Measurements from ENCODE around the gene KCMF1. TPM values are rescaled to one million over a fixed set of nuclear protein-coding genes. Genes with fewer than 3 reads are reported as not detected.

KCMF1 gene
- total RNA-seq = 73.1 and 81.5 TPM in 2 replicates
- 58.0 TPM for total RNA-seq (2013)
- polyA plus RNA-seq = 43.7 and 58.3 TPM in 2 replicates
- polyA minus RNA-seq = 10.5 and 32.0 TPM in 2 replicates

GRCh38 chr2:84970868-84971509, at the start of gene KCMF1:
TSS of gene KCMF1 (plus strand) at chr2:84971161. CDS start at chr2:84971452, 291 bp downstream.
- ChIA-PET POLR2A (interaction anchor here (0.6 to 3.9 kb wide), 10 partner anchors 25 to 90 kb away, joined by 3 to 39 read pairs (median 5); partner anchors contain the start of genes TMSB10 and TRABD2A), CTCF (interaction anchor here (0.6 to 9.0 kb wide), 8 partner anchors 11 to 96 kb away, joined by 5 to 69 read pairs (median 8); no protein-coding TSS in a partner anchor)
- Histone ChIP-seq H3K9ac (ENCODE audit: low read length) (peak within 1 kb of the TSS; percentile 94), H3K27me3 (replicated peaks in 1 of 4; ENCODE audit: control extremely low read depth in 1 of 4, control insufficient read depth in 3 of 4, insufficient read depth in 4 of 4, low read length in 3 of 4) (no peaks in the 10 kb centered on the region), H3K4me3 (ENCODE audit: control extremely low read depth in 1 of 5, extremely low read depth in 1 of 5, insufficient read depth in 1 of 5, low read depth in 2 of 5, low read length in 4 of 5) (peak within 1 kb of the TSS; percentile 85 to 97 (median 92)), H4K20me1 (ENCODE audit: control insufficient read depth, insufficient read depth, low read length, poor library complexity, severe bottlenecking) (peaks cover 5% of the 10 kb centered on the region), H2AFZ (ENCODE audit: insufficient read depth, low read depth, low read length, poor library complexity, severe bottlenecking) (peak within 1 kb of the TSS; percentile 70), H3K79me2 (ENCODE audit: control insufficient read depth, insufficient read depth, low read length) (peaks cover 74% of the 10 kb centered on the region), H3K9me3 (ENCODE audit: control extremely low read depth in 1 of 3, control insufficient read depth in 2 of 3, insufficient read depth in 1 of 3, low read length in 2 of 3) (no peaks in the 10 kb centered on the region), H3K4me2 (replicated peaks; ENCODE audit: low read depth, low read length, poor library complexity, severe bottlenecking) (peak within 1 kb of the TSS; percentile 84), H3K27ac (ENCODE audit: low read length in 2 of 2) (peak within 1 kb of the TSS; percentile 74 to 96), H3K36me3 (replicated peaks in 1 of 2; ENCODE audit: control extremely low read depth in 1 of 2, control insufficient read depth in 1 of 2, extremely low read depth in 1 of 2, insufficient read depth in 2 of 2, low read length in 1 of 2) (peaks cover 0 to 6% of the 10 kb centered on the region in 2 experiments), H3K4me1 (ENCODE audit: control insufficient read depth in 2 of 2, insufficient read depth in 2 of 2, low read length in 2 of 2) (peaks cover 42 to 48% of the 10 kb centered on the region in 2 donors)
- Mint-ChIP-seq H3K9me3 (ENCODE audit: insufficient read depth) (no peaks in the 10 kb centered on the region), H3K4me1 (peaks cover 56% of the 10 kb centered on the region), H3K27me3 (no peaks in the 10 kb centered on the region), H3K27ac (peak within 1 kb of the TSS; percentile 97), H3K4me3 (peak within 1 kb of the TSS; percentile 98)
- peak; percentile 56 for ATAC-seq (ENCODE audit: low read depth)
- no peak for DNase-seq
- intact Hi-C loops (cut with micrococcal nuclease) = loop anchor here (1.0 to 2.0 kb wide), 3 partner anchors 44 to 89 kb away; partner anchors contain the start of gene TMSB10
- TF ChIP-seq CTCF (IDR thresholded peaks at IDR 0.05) = no peak
- TF ChIP-seq EZH2 (IDR thresholded peaks at IDR 0.05; ENCODE audit: borderline replicate concordance, insufficient read depth, low read depth, low read length, poor library complexity, severe bottlenecking) = no peak
- WGBS (ENCODE audit: insufficient coverage) = under 1% methylated on average over 80 of the region's 102 CpGs

- no peak overlapping the region for H2AFZ ChIP-seq (ENCODE audit: insufficient read depth, low read depth, low read length, poor library complexity, severe bottlenecking)
- no peaks in the 10 kb centered on the region for H3K27me3 ChIP-seq (replicated peaks in 1 of 4; ENCODE audit: control extremely low read depth in 1 of 4, control insufficient read depth in 3 of 4, insufficient read depth in 4 of 4, low read length in 3 of 4)
- H3K9ac ChIP-seq (ENCODE audit: low read length) = no peak overlapping the region
- peaks cover 15% of the 10 kb centered on the region for H3K79me2 ChIP-seq (ENCODE audit: control insufficient read depth, insufficient read depth, low read length)
- H3K4me3 ChIP-seq (ENCODE audit: control extremely low read depth in 1 of 5, extremely low read depth in 1 of 5, insufficient read depth in 1 of 5, low read depth in 2 of 5, low read length in 4 of 5) = no peak overlapping the region
- ChIA-PET CTCF (interaction anchor here (9.1 to 11.3 kb wide), 2 partner anchors 17 to 40 kb away, joined by 159 to 316 read pairs; partner anchors contain the start of genes TMSB10 and TRABD2A), POLR2A (interaction anchor here (6.8 kb wide), 1 partner anchor 17 kb away, joined by 129 read pairs; the partner anchor contains the start of gene TMSB10)
- no peak for TF ChIP-seq EZH2 (IDR thresholded peaks at IDR 0.05; ENCODE audit: borderline replicate concordance, insufficient read depth, low read depth, low read length, poor library complexity, severe bottlenecking)
- no peak for TF ChIP-seq CTCF (IDR thresholded peaks at IDR 0.05)
- no peak overlapping the region for H3K27ac Mint-ChIP-seq
- H3K36me3 ChIP-seq (replicated peaks in 1 of 2; ENCODE audit: control extremely low read depth in 1 of 2, control insufficient read depth in 1 of 2, extremely low read depth in 1 of 2, insufficient read depth in 2 of 2, low read length in 1 of 2) = no peaks in the 10 kb centered on the region
- no peak for ATAC-seq (ENCODE audit: low read depth)
- intact Hi-C loops (cut with micrococcal nuclease) = no loop called here
- DNase-seq = no peak
- H4K20me1 ChIP-seq (ENCODE audit: control insufficient read depth, insufficient read depth, low read length, poor library complexity, severe bottlenecking) = no peaks in the 10 kb centered on the region
- H3K4me2 ChIP-seq (replicated peaks; ENCODE audit: low read depth, low read length, poor library complexity, severe bottlenecking) = no peak overlapping the region
- H3K27me3 Mint-ChIP-seq = no peaks in the 10 kb centered on the region
- peaks cover 53 to 77% of the 10 kb centered on the region in 2 donors for H3K4me1 ChIP-seq (ENCODE audit: control insufficient read depth in 2 of 2, insufficient read depth in 2 of 2, low read length in 2 of 2)
- H3K4me3 Mint-ChIP-seq = no peak overlapping the region
- no peak overlapping the region for H3K27ac ChIP-seq (ENCODE audit: low read length in 2 of 2)
- H3K4me1 Mint-ChIP-seq = peaks cover 70% of the 10 kb centered on the region
- peaks cover 2% of the 10 kb centered on the region for H3K9me3 Mint-ChIP-seq (ENCODE audit: insufficient read depth)
- peaks cover 0 to 6% (median 0%) of the 10 kb centered on the region in 3 donors for H3K9me3 ChIP-seq (ENCODE audit: control extremely low read depth in 1 of 3, control insufficient read depth in 2 of 3, insufficient read depth in 1 of 3, low read length in 2 of 3)
These were observed 48.0 kb upstream of the KCMF1 start for GRCh38 chr2:84923009-84923408.
